Muscle layer of duodenum (tissue), 2 donors: ENCODE data around the gene CBR4.
"Not testable (repeated sequence)": the region's sequence is repeated elsewhere in the genome, so short reads cannot be mapped to it uniquely, and the experiment has no call there.

ENCODE experiments used
- H3K27ac ChIP-seq: one replicate; pipeline ENCODE4 v1.7.0; 2013; ENCODE audit warnings: mild to moderate bottlenecking, low read length
- H3K27me3 ChIP-seq: one replicate; pipeline ENCODE4 v1.7.0; 2013; ENCODE audit warnings: low read depth, mild to moderate bottlenecking, control low read depth, low read length
- H3K36me3 ChIP-seq, 2 donors: one replicate each; pipeline ENCODE4 v1.7.0; 2013; ENCODE audit warnings: low read length in 2 of 2, control low read depth in 1 of 2, mild to moderate bottlenecking in 1 of 2; ENCODE audit not compliant: insufficient read depth in 2 of 2, control insufficient read depth in 1 of 2
- H3K4me1 ChIP-seq, 2 donors: one replicate each; pipeline ENCODE4 v1.7.0; 2013; ENCODE audit warnings: low read length in 2 of 2, mild to moderate bottlenecking in 2 of 2, control low read depth in 1 of 2, moderate library complexity in 1 of 2; ENCODE audit not compliant: insufficient read depth in 2 of 2, control insufficient read depth in 1 of 2
- H3K4me3 ChIP-seq, 2 donors: one replicate each; pipeline ENCODE4 v1.7.0; 2013; ENCODE audit warnings: low read length in 2 of 2, low read depth in 1 of 2, mild to moderate bottlenecking in 1 of 2
- H3K9me3 ChIP-seq, 2 donors: one replicate each; pipeline ENCODE4 v1.7.0; 2013; ENCODE audit warnings: low read length in 2 of 2, control low read depth in 1 of 2, mild to moderate bottlenecking in 1 of 2; ENCODE audit not compliant: control insufficient read depth in 1 of 2
- donor health status: healthy.

CBR4 gene

DNA sequence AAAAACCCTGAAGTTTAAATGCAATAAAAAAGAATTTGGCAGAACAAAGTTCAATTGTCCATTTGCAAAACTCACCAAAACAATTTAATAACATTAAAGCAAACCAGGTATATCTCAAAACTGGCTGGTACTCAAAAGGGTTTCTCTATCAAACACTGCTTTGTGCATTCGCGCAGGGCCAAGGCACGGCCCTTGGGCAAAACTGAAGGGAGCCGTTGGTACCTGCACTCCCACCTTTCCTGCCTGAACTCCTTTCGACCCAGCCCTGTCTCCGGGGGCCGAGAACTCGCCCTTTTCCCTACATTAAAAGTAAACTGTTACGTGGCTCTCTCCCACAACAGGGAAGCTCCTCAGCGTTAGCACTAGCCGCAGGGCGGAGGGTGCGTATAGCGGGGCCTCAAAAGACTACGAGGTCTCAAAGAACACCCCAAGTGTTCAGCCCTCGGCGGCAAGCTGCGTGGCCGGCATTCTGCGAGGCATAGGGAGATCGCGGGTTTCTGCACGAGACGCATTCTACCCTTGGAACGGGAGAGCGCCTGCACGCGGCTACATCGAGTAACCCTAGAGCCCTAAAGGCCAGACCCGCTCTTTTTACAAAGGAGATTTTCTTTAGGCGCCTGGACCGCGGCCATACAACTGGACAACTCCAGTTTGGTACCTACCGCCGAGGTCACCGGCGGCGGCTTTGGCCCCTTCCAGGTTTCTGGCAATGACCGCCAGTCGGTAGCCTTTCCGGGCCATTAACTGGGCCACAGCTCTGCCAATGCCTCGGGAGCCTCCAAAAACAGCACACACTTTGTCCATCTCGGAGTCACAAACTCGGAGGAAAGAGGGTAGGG lies 550 bp downstream of the CBR4 start:
- peak overlapping the region; percentile 79 to 94 for H3K4me3 ChIP-seq
- H3K27ac ChIP-seq: peak overlapping the region; percentile 96
- peaks cover 0 to 8% of the 10 kb centered on the region in 2 donors for H3K4me1 ChIP-seq
- H3K36me3 ChIP-seq: peaks cover 0 to 4% of the 10 kb centered on the region in 2 donors
- H3K27me3 ChIP-seq: no peaks in the 10 kb centered on the region
- H3K9me3 ChIP-seq: no peaks in the 10 kb centered on the region

DNA sequence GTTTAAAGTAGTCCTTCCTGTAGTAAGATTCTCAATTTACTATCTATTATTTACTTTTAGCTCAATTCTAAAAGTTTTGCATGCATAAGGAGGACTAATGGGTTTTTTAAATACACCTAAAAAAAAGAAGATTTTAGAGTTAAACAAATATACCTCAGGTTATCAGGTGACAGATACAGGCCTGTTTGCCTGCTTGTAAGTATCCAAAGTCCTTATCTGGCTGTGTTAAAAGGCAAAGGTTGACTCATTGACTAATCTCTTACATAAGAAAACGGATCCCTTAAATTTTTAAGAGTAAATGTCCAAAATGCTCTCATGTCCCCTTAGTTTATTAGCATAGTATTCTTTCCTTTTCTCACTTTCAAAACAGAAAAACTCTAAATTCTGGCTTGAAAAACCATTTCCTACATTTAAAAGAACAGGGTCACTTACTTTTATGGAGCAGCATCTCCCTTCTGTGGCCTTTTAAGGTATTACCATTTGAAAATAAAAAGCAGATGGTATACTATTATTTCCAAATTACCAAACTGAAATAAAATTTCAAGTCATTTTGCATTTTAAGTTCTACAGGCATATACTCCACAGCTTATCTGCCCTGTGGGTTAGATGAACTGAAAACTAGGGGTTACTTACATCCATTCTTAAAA lies 4.5 kb downstream of the CBR4 start:
- no peaks in the 10 kb centered on the region for H3K27me3 ChIP-seq
- no peak overlapping the region for H3K4me3 ChIP-seq
- no peaks in the 10 kb centered on the region for H3K9me3 ChIP-seq
- H3K36me3 ChIP-seq: peaks cover under 1 to 12% of the 10 kb centered on the region in 2 donors
- H3K27ac ChIP-seq: no peak overlapping the region
- H3K4me1 ChIP-seq: peaks cover 0 to 8% of the 10 kb centered on the region in 2 donors

DNA sequence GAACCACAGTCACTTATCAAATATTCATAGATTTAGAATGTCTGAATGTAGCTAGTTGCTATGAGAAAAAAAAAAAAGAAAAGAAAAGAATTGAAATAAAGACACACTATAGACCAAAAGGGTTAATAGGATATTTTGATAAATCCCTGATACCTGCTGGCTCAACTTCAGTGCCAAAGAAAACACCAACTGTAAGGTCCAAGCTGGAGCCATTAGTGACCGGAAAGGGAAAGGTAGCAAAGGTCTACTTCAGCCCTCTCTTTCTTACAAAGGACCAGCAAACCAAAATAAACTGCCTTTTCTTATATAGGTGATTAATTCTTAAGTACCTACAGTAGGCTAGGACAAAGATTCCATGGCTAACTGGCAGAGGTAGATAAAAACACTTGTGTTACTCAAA lies 9.7 kb downstream of the CBR4 start:
- no peak overlapping the region for H3K4me3 ChIP-seq
- no peaks in the 10 kb centered on the region for H3K4me1 ChIP-seq
- no peak overlapping the region for H3K27ac ChIP-seq
- H3K27me3 ChIP-seq: no peaks in the 10 kb centered on the region
- H3K9me3 ChIP-seq: no peaks in the 10 kb centered on the region
- H3K36me3 ChIP-seq: peaks cover 7 to 19% of the 10 kb centered on the region in 2 donors

DNA sequence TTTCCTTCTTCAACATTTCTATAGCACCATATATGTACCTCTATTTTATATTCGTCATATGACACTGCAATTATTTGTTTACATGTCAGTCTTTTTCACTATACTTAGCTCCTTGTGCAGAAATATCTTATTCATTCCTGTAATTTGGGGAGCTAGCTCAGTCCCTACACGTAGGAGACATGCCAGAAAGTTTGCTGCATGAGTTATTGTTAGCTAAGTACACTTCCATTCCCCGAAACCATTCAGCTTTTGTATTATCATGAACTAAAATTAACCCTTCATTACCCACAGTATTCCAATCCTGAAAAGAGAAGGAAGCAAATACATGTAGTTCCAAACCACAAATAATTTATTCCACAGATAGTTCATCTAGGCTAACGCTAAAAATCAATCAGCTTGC lies 10.2 kb downstream of the CBR4 start:
- H3K9me3 ChIP-seq: no peaks in the 10 kb centered on the region
- H3K27me3 ChIP-seq: no peaks in the 10 kb centered on the region
- H3K4me3 ChIP-seq: no peak overlapping the region
- H3K4me1 ChIP-seq: no peaks in the 10 kb centered on the region
- H3K36me3 ChIP-seq: peaks cover 7 to 20% of the 10 kb centered on the region in 2 donors
- no peak overlapping the region for H3K27ac ChIP-seq

DNA sequence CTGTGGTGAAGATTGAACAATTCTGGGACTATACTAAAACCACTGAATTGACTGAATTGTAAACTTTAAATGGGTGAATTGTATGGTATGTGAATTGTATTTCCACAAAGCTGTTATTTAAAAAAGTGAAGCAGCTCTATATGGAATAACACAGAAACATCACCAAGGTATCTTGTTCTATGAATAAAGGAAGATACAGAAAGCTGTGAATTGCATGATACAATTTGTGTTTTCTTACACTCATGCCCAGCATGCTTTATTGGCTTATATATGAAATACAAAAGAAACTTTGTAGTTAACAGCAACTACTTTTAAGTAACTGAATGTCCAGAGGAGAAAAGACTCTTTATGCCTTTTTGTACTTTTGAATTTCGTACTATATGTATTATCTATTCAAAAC lies 11.5 kb downstream of the CBR4 start:
- no peak overlapping the region for H3K27ac ChIP-seq
- H3K4me3 ChIP-seq: no peak overlapping the region
- H3K9me3 ChIP-seq: no peaks in the 10 kb centered on the region
- H3K27me3 ChIP-seq: no peaks in the 10 kb centered on the region
- no peaks in the 10 kb centered on the region for H3K4me1 ChIP-seq
- peaks cover 7 to 20% of the 10 kb centered on the region in 2 donors for H3K36me3 ChIP-seq

DNA sequence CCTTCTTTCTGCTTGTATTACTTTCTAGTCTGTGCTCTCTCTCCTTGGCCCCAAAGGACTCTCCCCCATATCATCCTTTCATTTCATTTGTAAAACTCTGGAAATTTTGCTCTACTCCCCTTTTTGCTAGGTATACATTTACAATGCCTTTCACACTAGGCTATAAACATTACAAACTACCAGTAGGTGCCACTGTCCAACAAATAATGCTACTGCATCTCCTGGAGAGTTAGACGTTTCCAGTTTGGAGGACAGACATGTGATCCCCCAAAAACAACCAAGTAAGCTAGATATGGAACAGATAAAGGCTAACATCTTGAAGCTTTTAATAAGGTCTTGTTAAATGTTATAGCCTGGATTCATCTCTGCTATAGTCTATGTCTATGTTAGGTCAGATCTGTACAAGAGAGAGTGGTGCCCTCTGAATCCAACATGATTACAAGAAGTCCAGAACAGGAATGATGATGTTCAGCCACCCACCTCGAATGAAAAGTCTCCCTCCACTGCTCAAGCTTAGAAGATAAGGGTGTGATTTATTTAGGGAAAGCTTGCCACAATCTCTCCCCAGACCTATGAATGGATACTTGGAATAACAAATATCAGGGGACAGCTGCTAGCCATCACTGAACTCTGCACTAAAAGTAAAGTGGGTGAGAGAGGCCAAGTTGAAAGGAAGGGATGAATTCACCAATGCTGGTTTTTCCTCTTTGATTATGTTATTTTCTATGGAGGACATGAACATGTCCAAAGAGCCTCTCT lies 14.3 kb downstream of the CBR4 start:
- H3K27ac ChIP-seq: no peak overlapping the region
- no peak overlapping the region for H3K4me3 ChIP-seq
- H3K4me1 ChIP-seq: no peaks in the 10 kb centered on the region
- H3K36me3 ChIP-seq: peaks cover 10 to 15% of the 10 kb centered on the region in 2 donors
- H3K9me3 ChIP-seq: no peaks in the 10 kb centered on the region
- H3K27me3 ChIP-seq: no peaks in the 10 kb centered on the region

DNA sequence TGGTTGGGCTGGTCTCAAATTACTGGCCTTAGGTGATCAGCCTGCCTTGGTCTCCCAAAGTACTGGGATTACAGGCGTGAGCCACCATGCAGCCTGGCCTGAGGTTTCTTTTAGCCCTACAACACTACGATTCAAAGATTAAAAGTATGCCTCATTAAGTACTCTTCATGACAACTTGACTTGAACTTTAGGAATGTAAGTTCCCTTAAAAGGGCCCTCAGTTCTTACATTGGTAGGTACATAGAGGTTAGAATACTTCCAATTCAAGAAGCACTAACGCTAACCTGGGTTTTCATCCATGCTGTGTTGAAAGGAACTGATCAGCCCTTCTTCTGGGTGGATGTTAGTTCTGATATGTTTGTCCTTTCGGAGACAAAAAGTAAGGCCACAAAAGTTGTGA lies 15.1 kb downstream of the CBR4 start:
- Histone ChIP-seq H3K36me3 (peaks cover 4 to 11% of the 10 kb centered on the region in 2 donors), H3K27me3 (no peaks in the 10 kb centered on the region), H3K4me3 (no peak overlapping the region), H3K9me3 (no peaks in the 10 kb centered on the region), H3K27ac (no peak overlapping the region), H3K4me1 (no peaks in the 10 kb centered on the region)

DNA sequence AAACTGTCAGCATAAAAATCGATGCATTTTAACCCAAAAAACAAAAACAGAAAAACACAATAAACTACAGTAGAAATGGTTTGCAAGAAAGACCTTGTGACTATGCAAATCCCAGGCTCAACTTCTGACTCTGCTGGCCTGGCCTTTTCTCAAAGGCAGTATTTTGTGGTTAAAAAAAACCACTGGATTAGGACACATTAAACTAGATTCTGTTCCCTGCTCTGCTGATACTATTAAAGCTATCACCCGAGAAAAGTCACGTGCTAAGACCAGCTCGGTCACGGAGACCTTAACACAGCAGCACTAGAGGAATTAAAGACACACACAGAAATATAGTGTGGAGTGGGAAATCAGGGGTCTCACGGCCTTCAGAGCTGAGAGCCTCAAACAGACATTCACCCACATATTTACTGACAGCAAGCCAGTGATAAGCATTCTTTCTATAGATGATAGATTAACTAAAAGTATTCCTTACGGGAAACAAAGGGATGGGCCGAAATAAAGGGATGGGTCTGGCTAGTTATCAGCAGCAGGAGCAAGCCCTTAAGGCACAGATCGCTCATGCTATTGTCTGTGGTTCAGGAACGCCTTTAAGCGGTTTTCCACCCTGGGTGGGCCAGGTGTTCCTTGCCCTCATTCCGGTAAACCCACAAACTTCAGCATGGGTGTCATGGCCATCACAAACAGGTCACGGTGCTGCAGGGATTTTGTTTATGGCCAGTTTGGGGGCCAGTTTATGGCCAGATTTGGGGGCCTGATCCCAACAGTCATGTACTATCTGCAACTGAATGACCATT lies 16.1 kb downstream of the CBR4 start:
- H3K4me3 ChIP-seq: no peak overlapping the region
- H3K9me3 ChIP-seq: no peaks in the 10 kb centered on the region
- no peaks in the 10 kb centered on the region for H3K4me1 ChIP-seq
- peaks cover 8 to 17% of the 10 kb centered on the region in 2 donors for H3K36me3 ChIP-seq
- H3K27ac ChIP-seq: no peak overlapping the region
- no peaks in the 10 kb centered on the region for H3K27me3 ChIP-seq

DNA sequence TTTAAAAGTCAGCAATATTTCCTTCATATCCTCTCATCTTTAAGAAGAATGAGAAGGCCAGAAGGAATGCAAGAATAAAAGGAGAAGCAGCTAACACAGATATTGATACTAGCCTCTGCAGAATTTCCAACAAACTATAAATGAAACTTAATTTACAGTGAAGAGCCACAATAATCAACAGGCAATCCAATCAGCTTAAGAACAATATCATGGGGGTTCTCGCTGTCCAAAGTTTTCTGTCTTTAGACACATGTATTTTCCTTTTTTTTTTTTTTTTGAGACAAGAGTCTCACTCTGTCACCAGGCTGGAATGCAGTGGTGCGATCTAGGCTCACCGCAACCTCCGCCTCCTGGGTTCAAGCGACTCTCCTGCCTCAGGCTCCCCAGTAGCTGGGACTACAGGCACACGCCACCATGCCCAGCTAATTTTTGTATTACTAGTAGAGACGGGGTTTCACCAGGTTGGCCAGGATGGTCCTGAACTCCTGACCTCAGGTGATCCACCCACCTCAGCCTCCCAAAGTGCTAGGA lies 17.0 kb downstream of the CBR4 start:
- peaks cover 11 to 17% of the 10 kb centered on the region in 2 donors for H3K36me3 ChIP-seq

DNA sequence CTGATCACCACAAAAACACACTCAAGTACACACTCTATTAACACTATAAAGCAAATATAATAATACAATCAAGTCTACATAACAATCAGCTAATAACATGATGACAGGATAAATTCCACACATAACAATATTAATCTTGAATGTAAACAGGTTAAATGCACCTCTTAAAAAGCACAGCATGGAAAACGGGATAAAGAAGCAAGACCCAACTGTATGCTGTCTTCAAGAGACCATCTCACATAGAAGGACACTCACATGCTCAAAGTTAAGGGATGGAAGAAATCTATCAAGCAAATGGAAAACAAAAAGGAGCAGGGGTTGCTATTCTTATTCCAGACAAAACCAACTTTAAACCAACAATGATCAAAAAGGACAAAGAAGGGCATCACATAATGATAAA lies 28.1 kb downstream of the CBR4 start:
- peaks cover 0 to 16% of the 10 kb centered on the region in 2 donors for H3K9me3 ChIP-seq
- no peak overlapping the region for H3K27ac ChIP-seq
- H3K4me3 ChIP-seq: peak overlapping the region in 1 of 2 donors; percentile 32
- H3K36me3 ChIP-seq: peaks cover 3 to 56% of the 10 kb centered on the region in 2 donors
- no peaks in the 10 kb centered on the region for H3K4me1 ChIP-seq
- H3K27me3 ChIP-seq: no peaks in the 10 kb centered on the region

More for the DNA sequence above, 17.0 kb downstream of the CBR4 start:
- not testable (repeated sequence) for H3K4me3 ChIP-seq, H3K27me3 ChIP-seq, H3K4me1 ChIP-seq, H3K27ac ChIP-seq, H3K9me3 ChIP-seq
